K562 treated with DMSO at 1 percent for 48 hours (cell line): ENCODE measurements around the gene MAGED2. TPM values are rescaled to one million over a fixed set of nuclear protein-coding genes. Genes with fewer than 3 reads are reported as not detected.

ENCODE experiments used
- total RNA-seq: library from RNA; unstranded; fragments of 300-600 nt; gene quantifications from 2 replicates; pipeline ENCODE4 v1.2.3, GENCODE V29; 2022; ENCODE audit warnings: low replicate concordance; ENCODE audit errors: extremely low read depth

MAGED2 gene
- not detected in 2 replicates for total RNA-seq

GRCh38 chrX:54807524-54808108 lies at the start of gene MAGED2:
Gene MAGED2, plus strand, starts transcription at chrX:54807745. Its CDS starts 1,587 bp downstream, at chrX:54809332.

GRCh38 chrX:54798137-54798536 lies 9.4 kb upstream of the MAGED2 start, which contains the start of gene ITIH6:
Gene ITIH6, minus strand, starts transcription at chrX:54798255. Its CDS starts 45 bp downstream, at chrX:54798210.

Other genes starting within 250 kb of the MAGED2 start
- gene ITIH6, start 9.5 kb upstream of the MAGED2 start, total RNA-seq = not detected in 2 replicates
- not detected in 2 replicates for gene TRO, start 113.1 kb downstream of the MAGED2 start, total RNA-seq
- gene PFKFB1, start 186.4 kb downstream of the MAGED2 start, total RNA-seq = not detected in 2 replicates
- gene APEX2, start 192.6 kb downstream of the MAGED2 start, total RNA-seq = not detected in 2 replicates
- not detected in 2 replicates for gene ALAS2, start 223.2 kb downstream of the MAGED2 start, total RNA-seq